ENCODE results near the gene CSRNP3.

- TF ChIP-seq CTCF (tag by site-specific recombination; IDR thresholded peaks at IDR 0.05) (no peak), ZNF561 (tag by site-specific recombination; IDR thresholded peaks at IDR 0.05; ENCODE audit: borderline replicate concordance) (no peak), ZNF544 (tag by site-specific recombination; IDR thresholded peaks at IDR 0.05) (no peak), ZNF76 (tag by site-specific recombination; IDR thresholded peaks at IDR 0.05; ENCODE audit: borderline replicate concordance, low read depth) (no peak), REST (tag by site-specific recombination; IDR thresholded peaks at IDR 0.05) (no peak), ZNF274 (IDR thresholded peaks at IDR 0.05; ENCODE audit: low read length) (no peak), ZNF274 (tag by site-specific recombination; IDR thresholded peaks at IDR 0.05; ENCODE audit: borderline replicate concordance) (no peak)
Measured at GRCh38 chr2:165623783-165624469, 154.4 kb downstream of the CSRNP3 start.
